NB4 (cell line): ENCODE measurements around the gene OTOP2.

Experiments used
- DNase-seq: peaks from one replicate; pipeline ENCODE4 v3.0.0; 2010; ENCODE audit warnings: low read depth
- H3K4me3 ChIP-seq: one replicate; pipeline ENCODE4 v1.5.1; 2011; ENCODE audit warnings: mild to moderate bottlenecking, low read depth, low read length, moderate library complexity
- MAX ChIP-seq: IDR thresholded peaks from 2 replicates; pipeline ENCODE4 v1.6.1; 2011; ENCODE audit warnings: low read depth, low read length
- MYC ChIP-seq: IDR thresholded peaks from 2 replicates; pipeline ENCODE4 v1.6.1; 2011; ENCODE audit warnings: low read depth, low read length
- POLR2A ChIP-seq: IDR thresholded peaks from 2 replicates; pipeline ENCODE4 v1.6.1; 2011; ENCODE audit warnings: mild to moderate bottlenecking; ENCODE audit not compliant: insufficient read length; ENCODE audit errors: extremely low read depth
- TF ChIP-seq, protein P1 (sequence below): IDR thresholded peaks from one replicate; pipeline ENCODE4 v1.5.1; 2012; ENCODE audit warnings: low read depth, low read length

OTOP2 gene

DNA sequence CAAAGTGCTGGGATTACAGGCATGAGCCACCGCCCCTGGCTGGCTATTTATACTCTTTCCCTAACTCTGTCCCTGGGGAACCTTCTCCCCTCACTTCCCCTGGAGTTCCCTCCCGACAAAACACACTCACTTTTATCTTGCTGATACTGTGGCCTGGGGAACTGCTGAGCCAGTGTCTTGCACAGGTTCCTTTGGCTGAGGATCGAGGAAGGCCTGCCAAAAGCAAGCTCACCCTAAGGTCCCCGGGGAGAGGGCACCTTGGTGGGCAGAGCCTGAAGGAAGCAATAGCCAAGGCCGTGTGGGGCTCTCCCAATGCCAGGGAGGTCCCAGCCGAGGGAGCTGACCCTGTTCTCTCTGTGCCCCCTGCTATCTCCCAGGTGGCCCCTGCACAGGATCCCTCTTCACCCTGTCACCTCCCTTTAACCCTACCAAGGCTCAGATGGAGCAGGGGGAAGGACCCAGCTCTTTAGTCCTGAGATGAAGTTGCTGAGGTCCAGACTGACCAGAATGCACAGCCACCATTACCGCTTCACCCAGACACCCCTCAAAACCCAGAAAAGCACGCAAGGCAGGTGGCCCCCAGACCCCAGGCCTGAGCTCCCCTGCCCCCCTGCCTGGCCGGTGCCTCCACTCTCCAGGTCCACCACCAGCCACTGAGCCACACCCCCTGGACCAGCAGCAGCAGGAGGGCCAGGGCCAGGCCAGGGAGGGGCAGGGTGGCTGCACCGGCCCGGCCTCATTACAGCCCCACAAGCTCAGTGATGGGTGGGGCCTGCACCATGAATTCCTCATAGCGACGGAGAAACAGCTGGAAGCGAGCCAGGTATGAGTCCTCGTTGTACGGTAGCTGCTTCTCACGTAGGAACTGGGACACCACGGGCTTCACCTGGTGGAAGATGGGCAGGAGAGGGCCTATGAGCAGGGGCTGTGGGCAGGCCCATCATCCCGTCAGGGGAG is 46.2 kb upstream of the OTOP2 start:
- H3K4me3 ChIP-seq: no peak overlapping the region
- no peak for DNase-seq
- no peak for TF ChIP-seq POLR2A
- TF ChIP-seq MYC: no peak
- TF ChIP-seq, protein P1, sequence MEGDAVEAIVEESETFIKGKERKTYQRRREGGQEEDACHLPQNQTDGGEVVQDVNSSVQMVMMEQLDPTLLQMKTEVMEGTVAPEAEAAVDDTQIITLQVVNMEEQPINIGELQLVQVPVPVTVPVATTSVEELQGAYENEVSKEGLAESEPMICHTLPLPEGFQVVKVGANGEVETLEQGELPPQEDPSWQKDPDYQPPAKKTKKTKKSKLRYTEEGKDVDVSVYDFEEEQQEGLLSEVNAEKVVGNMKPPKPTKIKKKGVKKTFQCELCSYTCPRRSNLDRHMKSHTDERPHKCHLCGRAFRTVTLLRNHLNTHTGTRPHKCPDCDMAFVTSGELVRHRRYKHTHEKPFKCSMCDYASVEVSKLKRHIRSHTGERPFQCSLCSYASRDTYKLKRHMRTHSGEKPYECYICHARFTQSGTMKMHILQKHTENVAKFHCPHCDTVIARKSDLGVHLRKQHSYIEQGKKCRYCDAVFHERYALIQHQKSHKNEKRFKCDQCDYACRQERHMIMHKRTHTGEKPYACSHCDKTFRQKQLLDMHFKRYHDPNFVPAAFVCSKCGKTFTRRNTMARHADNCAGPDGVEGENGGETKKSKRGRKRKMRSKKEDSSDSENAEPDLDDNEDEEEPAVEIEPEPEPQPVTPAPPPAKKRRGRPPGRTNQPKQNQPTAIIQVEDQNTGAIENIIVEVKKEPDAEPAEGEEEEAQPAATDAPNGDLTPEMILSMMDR: no peak
- no peak for TF ChIP-seq MAX

- H3K4me3 ChIP-seq: no peak overlapping the region
- no peak for DNase-seq
- TF ChIP-seq POLR2A (no peak), MAX (no peak), MYC (no peak)
- TF ChIP-seq, protein P1: no peak
Measured at GRCh38 chr17:74878658-74879057, 45.4 kb upstream of the OTOP2 start.

DNA sequence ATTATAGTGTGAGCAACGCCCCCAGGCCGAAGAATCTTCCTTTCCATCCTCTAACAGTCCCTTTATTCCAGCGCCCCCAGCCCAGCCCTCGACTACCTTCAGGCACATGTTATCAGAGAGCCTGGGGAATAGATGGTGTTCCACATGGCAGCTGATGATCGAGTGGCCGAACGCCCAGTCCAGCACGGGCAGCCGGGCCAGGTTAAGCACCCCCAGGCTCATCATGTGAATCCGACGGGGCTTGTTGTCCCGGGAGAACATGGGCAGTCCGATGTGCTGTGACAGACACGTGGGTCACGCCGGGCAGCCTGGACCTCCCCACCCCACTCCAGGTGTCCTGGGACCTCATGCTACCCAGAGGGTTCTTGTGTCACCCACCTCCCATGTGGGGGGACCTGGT is 44.8 kb upstream of the OTOP2 start:
- TF ChIP-seq POLR2A (no peak), MAX (no peak), MYC (no peak)
- TF ChIP-seq, protein P1: no peak
- DNase-seq: no peak
- H3K4me3 ChIP-seq: no peak overlapping the region

DNA sequence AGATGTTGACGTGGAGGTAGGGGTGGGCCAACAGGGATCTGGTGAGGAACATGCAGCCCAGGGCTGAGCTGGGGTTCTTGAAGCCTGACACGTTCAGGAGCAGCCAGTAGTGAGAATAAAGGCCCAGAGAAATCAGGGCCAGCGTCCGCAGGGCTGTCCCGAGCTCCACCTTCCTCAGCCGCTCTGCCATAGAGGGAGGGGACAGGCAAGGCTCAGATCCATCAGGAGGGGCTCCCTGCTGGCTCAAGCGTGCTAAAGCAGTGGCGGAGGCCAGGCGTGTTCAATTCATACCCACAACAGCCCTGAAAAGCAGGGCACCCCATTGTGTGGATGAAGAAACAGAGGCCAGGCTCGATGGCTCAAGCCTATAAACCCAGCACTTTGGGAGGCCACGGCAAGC is 43.0 kb upstream of the OTOP2 start:
- no peak for TF ChIP-seq MAX
- TF ChIP-seq, protein P1: no peak
- TF ChIP-seq MYC: no peak
- no peak for TF ChIP-seq POLR2A
- no peak overlapping the region for H3K4me3 ChIP-seq
- no peak for DNase-seq

- DNase-seq: no peak
- H3K4me3 ChIP-seq: no peak overlapping the region
- no peak for TF ChIP-seq MYC
- TF ChIP-seq POLR2A: no peak
- TF ChIP-seq MAX: no peak
- TF ChIP-seq, protein P1: no peak
Measured at GRCh38 chr17:74882517-74883240, 41.4 kb upstream of the OTOP2 start.
